Raji (cell line): Measurements from ENCODE around the gene POU2F3.

Experiments
- POLR2A ChIP-seq: IDR thresholded peaks from 2 replicates; pipeline ENCODE4 v1.6.1; 2011; ENCODE audit warnings: low read depth, low read length, control low read depth; ENCODE audit not compliant: insufficient read depth

The POU2F3 gene

GRCh38 chr11:120217941-120218694 lies 21.8 kb upstream of the POU2F3 start:
- TF ChIP-seq POLR2A: no peak

GRCh38 chr11:120218695-120219033 lies 21.3 kb upstream of the POU2F3 start:
- no peak for TF ChIP-seq POLR2A

- TF ChIP-seq POLR2A: no peak
Observed at GRCh38 chr11:120219232-120219937, 20.6 kb upstream of the POU2F3 start.

- no peak for TF ChIP-seq POLR2A
Observed at GRCh38 chr11:120219938-120220746, 19.8 kb upstream of the POU2F3 start.

GRCh38 chr11:120220747-120221037 lies 19.2 kb upstream of the POU2F3 start:
- no peak for TF ChIP-seq POLR2A

GRCh38 chr11:120221115-120221752 lies 18.7 kb upstream of the POU2F3 start:
- TF ChIP-seq POLR2A: no peak

GRCh38 chr11:120222916-120223315 lies 17.0 kb upstream of the POU2F3 start:
- no peak for TF ChIP-seq POLR2A

GRCh38 chr11:120223793-120224192 lies 16.1 kb upstream of the POU2F3 start:
- no peak for TF ChIP-seq POLR2A

- TF ChIP-seq POLR2A: no peak
Observed at GRCh38 chr11:120224361-120224760, 15.6 kb upstream of the POU2F3 start.

GRCh38 chr11:120224972-120225909 lies 14.7 kb upstream of the POU2F3 start:
- no peak for TF ChIP-seq POLR2A

- no peak for TF ChIP-seq POLR2A
Observed at GRCh38 chr11:120226242-120226641, 13.7 kb upstream of the POU2F3 start.

GRCh38 chr11:120226714-120227113 lies 13.2 kb upstream of the POU2F3 start:
- no peak for TF ChIP-seq POLR2A

- TF ChIP-seq POLR2A: no peak
Observed at GRCh38 chr11:120227228-120227852, 12.6 kb upstream of the POU2F3 start.

- no peak for TF ChIP-seq POLR2A
Observed at GRCh38 chr11:120228794-120229384, 11.1 kb upstream of the POU2F3 start.
